OCI-M1 (cell line): ENCODE data around the gene TBC1D5.
"Not testable (repeated sequence)": the region's sequence is repeated elsewhere in the genome, so short reads cannot be mapped to it uniquely, and the experiment has no call there.

Experiments used
- DNase-seq: peaks from one replicate; lab custom pipeline; 2025; lab: John Stamatoyannopoulos, UW

The TBC1D5 gene, protein sequence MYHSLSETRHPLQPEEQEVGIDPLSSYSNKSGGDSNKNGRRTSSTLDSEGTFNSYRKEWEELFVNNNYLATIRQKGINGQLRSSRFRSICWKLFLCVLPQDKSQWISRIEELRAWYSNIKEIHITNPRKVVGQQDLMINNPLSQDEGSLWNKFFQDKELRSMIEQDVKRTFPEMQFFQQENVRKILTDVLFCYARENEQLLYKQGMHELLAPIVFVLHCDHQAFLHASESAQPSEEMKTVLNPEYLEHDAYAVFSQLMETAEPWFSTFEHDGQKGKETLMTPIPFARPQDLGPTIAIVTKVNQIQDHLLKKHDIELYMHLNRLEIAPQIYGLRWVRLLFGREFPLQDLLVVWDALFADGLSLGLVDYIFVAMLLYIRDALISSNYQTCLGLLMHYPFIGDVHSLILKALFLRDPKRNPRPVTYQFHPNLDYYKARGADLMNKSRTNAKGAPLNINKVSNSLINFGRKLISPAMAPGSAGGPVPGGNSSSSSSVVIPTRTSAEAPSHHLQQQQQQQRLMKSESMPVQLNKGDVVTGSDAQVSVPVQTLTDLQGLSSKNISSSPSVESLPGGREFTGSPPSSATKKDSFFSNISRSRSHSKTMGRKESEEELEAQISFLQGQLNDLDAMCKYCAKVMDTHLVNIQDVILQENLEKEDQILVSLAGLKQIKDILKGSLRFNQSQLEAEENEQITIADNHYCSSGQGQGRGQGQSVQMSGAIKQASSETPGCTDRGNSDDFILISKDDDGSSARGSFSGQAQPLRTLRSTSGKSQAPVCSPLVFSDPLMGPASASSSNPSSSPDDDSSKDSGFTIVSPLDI

DNA sequence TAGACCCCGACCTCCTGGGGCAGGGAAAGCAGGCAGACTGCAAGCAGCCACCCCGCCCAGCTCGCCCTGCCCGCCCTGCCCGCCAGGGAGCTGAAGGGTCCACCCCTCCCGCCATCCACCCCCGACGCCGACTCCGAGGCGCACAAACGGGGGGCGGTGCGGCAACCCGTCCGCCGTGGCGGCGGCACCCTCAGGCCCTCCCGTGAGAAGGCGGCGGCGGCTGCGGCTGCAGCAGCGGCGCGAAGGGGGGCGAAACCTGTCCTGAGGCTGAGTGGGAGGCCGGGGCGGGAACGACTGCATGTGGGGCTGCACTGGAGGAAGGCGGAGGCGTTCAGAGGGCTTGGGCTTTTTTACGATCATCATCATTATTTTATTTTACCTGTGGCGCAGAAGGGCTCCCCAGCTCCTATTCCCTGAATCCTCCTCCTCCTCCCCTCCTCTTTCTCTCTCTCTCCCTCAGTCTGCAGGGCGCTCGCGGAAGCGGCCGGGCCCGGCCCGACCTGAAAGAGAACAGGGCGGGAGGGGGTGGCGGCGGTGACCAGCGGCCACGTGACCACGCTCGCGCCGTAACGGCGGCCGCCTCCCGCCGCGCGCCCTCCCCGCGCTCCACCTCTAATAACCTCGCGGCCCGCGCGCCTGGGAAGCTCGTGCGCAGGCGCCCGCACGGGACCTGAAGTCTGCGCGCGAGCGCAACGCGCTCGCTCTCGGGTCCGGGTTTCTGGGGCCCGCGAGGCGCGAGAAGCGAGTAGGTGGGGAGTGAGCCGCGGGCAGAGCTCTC, at the start of gene TBC1D5:
Gene TBC1D5, minus strand, starts transcription at position 530 of the 778 bp plus-strand sequence. CDS start 234,061 bp downstream, outside the sequence.
- DNase-seq = peak; percentile 98

DNA sequence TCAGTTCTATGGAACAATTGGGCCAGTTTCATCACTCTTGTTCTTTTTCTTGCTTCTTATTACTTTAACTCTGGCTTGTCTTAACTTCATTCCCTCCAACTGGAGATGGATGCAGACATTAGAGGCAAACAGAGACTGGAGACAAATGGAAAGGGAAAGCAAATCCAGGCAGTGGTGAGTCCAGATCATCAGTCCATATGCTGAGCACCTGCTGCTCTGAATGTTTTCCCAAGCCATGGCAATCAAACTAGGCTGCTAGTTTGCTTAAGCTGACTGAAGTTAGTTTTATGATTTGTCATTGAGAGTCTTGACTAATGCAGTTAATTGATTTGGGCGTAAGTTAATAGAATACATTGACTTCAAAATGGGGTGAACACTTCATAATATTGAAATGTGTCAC, 41.0 kb upstream of the TBC1D5 start:
- DNase-seq = no peak

DNA sequence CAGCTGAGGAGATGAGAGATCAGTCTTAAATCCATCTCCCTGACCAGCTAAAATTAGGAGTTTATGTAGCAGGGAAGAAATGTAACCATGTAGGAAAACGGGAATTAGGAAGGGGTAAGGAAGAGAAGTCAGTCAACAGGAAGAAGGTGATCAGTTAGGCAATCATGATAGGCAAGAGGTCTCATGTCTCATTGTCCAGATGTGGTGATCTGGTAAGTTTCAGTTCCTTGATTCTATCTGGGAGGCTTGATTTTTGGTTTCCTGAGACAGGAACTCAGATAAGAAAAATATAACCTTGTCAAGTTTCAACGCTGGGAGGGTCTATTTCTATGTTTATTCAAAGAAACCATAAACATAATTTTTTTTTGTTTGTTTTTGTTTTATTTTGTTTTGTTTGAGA, 40.3 kb upstream of the TBC1D5 start:
- no peak for DNase-seq

DNA sequence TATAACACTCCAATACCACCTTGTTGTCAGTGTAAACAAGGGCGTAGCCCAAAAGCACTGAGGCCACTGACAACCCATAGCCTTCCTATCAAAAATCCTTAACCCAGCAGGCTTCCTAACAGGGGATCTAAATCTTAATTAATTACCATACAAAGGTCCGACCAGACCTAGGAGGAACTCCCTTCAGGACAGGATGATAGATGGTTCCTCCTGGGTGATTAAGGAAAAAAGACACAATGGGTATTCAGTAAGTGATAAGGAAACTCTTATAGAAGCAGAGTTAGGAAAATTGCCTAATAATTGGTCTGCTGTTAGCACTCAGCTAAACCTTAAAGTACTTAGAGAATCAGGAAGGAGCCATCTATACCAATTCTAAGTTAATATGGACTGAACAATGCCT, 37.9 kb upstream of the TBC1D5 start:
- DNase-seq = not testable (repeated sequence)

DNA sequence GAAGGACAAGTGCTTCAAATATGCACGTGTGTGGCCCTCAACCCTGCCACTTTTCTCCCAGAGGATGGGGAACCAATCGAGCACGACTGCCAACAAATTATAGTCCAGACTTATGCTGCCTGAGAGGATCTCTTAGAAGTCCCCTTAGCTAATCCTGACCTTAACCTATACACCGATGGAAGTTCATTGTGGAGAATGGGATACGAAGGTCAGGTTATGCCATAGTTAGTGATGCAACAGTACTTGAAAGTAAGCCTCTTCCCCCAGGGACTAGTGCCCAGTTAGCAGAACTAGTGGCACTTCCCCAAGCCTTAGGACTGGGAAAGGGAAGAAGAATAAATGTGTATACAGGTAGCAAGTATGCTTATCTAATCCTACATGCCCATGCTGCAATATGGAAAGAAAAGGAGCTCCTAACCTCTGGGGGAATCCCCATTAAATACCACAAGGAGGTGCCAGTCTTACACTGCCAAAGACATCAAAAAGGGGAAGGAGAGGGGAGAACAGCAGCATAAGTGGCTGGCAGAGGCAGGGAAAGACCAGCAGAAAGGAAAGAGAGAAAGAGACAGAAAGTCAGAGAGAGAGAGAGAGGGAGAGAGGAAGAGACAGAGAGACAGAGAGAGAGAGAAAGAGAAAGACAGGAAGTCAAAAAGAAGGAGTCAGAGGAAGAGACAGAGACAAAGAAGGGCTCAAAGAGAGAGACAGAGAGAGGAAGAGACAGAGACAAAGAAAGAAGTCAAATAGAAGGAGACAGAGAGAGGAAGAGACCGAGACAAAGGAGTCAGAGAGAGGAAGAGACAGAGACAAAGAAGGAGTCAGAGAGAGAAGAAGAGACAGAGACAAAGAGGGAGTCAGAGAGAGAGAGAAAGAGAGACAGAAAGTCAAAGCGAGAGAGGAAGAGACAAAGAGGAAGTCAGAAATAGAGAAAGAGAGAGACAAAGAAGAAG, 37.1 kb upstream of the TBC1D5 start:
- not testable (repeated sequence) for DNase-seq

DNA sequence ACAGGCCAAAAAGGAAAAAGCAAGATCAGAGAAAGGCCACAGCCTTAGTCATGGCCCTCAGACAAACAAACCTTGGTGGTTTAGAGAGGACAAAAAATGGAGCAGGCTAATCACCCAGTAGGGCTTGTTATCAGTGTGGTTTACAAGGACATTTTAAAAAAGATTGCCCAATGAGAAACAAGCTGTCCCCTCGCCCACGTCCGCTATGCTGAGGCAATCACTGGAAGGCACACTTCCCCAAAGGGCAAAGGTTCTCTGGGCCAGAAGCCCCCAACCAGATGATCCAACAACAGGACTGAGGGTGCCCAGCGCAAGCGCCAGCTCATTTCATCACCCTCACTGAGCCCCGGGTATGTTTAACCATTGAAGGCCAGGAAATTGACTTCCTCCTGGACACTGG, 34.9 kb upstream of the TBC1D5 start:
- not testable (repeated sequence) for DNase-seq

DNA sequence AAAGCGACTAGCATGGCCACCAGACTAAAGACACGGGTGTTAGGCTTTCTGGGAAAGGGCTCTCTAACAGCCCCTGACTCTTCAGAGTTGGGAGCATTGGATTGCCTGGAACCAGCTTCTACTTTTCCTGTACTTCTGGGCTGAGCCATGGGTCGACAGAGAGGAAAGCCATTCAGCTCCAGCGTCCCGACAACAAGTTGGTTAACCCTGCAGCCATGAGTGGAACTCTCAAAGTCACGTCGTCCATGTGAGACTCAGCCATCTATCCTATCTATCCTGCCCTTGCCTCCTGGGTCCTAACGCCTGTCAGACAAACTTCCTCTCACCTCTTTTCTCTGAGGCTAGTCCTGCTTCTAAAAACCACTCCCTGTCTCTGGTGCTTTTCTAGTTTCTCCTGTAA, 32.6 kb upstream of the TBC1D5 start:
- no peak for DNase-seq

DNA sequence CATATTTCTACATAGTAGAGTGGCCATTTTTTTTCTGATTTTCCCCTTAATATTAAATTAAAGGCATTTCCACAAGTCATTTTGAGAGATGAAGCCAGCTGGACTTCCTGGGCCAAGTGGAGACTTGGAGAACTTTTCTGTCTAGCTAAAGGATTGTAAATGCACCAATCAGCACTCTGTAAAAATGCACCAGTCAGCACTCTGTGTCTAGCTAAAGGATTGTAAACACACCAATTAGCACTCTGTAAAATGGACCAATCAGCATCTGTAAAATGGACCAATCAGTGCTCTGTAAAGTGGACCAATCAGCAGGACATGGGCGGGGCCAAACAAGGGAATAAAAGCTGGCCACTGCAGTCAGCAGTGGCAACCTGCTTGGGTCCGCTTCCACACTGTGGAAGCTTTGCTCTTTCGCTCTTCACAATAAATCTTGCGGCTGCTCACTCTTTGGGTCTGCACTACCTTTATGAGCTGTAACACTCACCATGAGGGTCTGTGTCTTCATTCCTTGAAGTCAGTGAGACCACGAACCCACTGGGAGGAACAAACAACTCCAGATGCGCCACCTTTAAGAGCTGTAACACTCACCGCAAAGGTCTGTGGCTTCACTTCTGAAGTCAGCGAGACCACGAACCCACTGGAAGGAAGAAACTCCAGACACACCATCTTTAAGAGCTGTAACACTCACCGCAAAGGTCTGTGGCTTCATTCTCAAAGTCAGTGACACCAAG, 31.9 kb upstream of the TBC1D5 start:
- not testable (repeated sequence) for DNase-seq

DNA sequence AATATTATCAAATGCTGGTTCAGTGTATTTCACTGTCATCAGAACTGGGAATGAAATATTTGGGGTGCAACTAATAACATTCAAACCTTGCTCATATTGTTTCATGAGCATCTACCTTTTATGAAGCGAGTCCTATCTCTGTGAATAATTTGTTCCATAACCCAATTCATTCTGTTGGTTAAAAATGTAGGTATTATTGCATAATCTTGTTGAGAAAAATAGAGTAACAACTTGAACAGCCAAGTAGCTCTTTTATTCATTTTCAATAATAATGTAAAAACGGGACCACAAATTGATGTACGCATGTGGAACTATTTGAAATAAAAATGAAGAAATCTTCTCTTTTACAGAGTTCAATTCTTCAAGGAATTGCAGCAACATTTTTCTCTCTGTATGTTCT, 30.1 kb upstream of the TBC1D5 start:
- DNase-seq = no peak

DNA sequence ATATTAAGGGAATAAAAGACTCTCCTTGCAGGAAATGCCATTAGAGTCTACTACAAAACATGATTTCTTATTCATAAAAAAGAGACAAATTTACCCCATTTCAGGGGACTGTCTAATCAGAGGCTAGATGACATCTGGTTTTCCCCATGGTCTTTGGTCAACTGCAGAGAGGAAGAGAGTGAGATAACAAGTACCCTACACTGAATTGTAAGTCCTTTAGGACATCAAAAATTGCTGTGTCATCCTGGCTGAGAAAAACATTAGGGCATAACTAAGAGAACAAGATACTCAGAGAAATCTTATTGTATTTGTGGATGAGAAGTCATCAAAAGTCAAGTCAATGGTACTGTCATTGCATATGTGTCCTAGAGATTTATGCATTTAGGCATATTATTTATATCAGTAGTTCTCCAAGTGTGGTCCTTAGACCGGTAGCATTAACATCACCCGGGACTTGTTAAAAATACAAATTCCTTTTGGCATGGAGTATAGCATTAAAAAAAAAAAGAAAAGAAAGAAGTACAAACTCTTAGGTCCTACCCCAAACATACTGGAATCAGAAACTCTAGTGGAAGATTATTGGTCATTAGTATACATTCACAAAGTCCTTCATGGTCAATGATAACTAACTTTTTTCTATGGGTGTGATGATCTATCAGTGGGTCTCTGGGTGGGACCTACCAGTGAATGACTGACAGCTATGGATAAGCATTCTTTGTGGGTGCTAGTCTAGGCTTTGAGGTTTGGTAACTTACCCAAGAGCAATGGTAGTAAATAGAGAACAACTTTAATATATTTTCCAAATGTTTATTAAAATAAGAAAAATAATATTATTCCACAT, 29.0 kb upstream of the TBC1D5 start:
- DNase-seq = peak; percentile 91

DNA sequence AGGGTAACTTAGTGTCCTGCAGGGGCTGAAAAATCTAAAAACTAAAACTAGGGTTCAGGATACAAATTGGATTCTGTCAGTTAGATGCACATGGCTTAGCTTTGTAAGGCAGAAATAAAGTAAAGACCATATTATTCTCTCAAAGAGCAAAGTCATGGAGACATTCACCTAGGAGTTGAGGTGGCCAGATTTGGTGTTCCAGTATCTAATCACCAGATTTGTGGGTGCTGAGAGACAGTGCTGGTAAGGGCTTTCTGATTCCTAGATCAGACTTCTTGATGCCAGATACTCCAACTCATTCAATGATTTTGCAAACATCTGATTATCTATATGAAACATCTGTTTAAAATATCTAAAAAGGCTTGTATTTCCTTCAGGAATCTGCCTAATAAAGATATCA, 28.3 kb upstream of the TBC1D5 start:
- DNase-seq = no peak

DNA sequence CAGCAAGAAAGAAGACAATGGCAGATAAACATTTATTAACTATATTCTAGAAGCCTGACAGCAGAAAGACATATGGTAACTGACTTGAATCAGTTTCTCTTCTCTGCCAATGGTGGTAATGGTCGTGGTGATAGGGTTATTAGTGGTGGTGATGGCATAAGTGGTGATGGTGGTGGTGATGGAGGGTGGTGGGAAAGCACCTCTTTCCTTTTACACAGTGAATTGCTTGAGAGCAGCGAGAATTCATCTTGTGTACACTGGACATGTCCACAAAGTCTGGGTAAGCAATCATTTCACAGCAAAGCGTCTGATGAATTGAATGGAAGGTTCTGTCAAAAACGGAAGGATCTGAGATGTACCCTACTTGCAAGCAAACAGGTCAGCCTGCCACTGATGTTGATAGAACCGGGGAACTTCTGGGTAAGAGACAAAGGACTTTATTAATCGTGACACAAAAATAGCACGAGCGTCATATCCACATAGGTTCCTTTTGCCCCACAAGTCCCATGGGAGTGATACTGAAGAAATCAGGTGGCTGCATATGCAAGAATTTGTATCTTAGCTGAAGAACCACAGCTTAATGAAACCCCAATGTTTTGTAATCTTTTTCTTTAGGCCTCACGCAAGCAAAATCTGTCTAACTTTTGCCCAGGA, 23.5 kb upstream of the TBC1D5 start:
- no peak for DNase-seq

DNA sequence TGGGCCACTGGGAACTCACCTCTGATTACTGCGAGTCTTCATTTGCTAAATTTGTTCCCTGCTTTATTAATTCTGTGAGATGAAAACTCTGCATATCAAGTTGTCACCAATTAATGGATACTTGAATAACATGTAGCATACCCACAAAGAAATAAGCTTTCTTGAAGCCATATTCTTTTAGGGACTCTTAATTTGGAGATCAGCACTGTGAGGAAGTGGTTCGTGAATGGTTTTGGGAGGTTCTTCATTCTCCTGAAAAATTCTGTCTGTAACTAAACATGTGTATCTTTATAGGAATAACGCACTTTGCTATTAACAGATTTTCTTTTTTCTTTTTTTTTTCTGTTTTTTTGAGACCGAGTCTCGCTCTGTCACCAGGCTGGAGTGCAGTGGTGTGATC, 19.1 kb upstream of the TBC1D5 start:
- DNase-seq = no peak

DNA sequence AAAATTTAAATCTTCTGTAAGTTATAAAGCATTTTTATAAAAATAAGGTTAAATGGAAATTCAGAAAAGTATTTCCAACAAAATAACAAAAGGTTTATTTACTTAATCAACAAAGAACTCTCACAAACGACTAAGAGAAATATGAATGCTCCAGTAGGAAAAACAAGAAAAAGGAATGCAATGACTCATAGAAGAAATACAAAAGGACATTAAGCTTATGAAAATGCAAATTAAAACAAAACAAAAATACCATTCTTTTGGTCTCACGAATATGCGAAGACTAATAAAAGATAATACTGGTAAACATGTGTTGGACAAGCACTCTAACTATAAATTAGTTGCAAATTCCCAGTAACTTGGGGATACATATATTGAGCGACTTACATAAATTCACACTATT, 17.5 kb upstream of the TBC1D5 start:
- no peak for DNase-seq

DNA sequence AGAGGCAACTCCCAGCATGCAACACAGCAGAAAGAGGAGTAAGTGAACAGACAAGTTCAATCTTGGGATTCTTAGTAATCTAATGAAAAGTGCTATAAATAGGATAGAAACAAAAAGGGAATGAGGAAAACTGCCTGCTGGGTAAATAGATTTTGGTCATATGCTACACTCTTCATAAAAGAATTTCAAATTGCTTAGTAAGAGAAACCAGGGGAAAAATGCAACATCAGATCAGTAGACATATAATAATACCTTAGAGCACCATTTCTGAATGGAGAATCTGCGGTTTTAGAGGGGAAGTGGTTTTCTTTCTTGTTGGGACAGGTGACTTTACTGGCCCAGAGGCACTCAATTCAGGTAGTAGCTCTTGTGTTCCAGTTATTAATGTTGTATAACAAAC, 13.4 kb upstream of the TBC1D5 start:
- DNase-seq = no peak

DNA sequence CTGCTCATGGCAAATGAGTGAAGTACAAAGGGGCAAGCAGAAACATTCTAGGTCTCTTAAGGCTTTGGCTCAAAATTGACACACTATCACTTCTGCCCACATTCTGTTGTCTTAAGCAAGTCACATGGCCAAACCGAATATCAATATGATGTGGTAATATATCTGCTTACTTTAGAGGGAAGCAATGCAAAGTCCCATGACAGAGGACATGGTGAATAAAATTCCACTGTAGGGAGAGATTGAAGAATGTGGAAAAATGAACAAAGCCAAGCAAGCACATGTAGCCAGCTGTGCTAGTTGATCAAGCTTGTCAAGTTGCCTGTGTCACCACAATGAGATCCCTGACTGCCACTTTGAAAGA, 11.2 kb upstream of the TBC1D5 start:
- DNase-seq = peak; percentile 15

DNA sequence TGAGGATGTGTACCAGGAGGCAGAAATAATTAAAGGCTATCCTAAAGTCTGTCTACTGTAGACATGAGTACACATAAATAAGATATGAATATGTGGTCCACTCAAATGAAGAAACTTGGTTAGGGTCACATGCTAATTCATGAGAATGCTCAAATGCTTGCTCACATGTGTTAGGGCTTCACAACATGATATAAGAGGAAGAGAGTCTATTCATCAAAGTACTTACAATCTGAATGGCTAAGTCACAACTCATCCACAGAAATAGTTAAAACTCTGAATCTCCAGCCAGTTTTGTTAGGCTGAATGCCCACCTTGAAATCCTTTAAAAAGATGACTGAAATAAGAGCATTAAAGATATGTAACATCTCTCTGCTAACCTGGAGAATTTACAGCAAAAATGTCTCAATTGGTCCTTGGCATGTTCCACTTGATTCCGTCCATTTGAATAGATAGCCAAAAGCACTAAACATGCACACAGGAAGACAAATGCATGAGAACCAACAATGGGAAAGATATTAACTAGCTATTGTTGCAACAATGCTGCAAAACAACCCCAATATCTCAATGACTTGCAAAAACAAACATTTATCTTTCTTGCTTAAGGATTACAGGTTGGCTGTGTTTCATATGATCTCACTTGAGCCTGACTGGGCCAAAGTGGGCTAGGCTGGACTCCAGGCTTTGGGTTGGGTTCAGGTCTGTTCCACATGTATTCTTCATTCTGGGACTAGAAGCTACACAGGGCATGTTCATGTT, 10.6 kb upstream of the TBC1D5 start:
- DNase-seq = no peak

DNA sequence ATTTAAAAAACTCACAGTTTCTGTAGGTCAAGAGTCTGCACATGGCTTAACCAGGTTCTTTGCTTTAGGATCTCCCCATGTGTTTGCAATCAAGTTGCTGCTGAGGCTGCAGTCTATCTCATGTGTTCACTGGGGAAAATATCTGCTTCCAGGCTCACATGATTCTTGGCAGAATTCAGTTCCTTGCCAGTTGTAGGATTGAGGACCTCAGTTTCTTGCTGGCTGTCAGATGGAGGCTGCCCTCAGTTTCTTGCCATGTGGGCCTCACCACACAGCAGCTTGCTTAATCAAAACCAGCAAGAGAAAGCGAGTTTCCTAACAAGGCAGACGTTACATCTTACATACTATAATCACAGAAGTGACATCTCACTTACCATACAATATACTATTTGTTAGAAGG, 10.0 kb upstream of the TBC1D5 start:
- DNase-seq = no peak
